SK-N-SH (cell line): Measurements from ENCODE around the gene STARD8.

Source experiments
- EP300 ChIP-seq, 2 experiments: IDR thresholded peaks; 2 replicates each; pipeline versions ENCODE4 v1.4.0 to v1.6.1; 2012; ENCODE audit warnings: borderline replicate concordance in 1 of 2, low read depth in 1 of 2, low read length in 1 of 2
- JUND ChIP-seq: IDR thresholded peaks from 2 replicates; pipeline ENCODE4 v1.4.0; 2012
- MEF2A ChIP-seq: IDR thresholded peaks from 2 replicates; pipeline ENCODE4 v1.4.0; 2012; ENCODE audit warnings: low read depth, borderline replicate concordance
- MXI1 ChIP-seq: IDR thresholded peaks from 2 replicates; pipeline ENCODE4 v1.6.1; 2012; ENCODE audit warnings: mild to moderate bottlenecking, low read depth, low read length, improper control_type of control experiment
- POLR2AphosphoS5 ChIP-seq: IDR thresholded peaks from 2 replicates; pipeline ENCODE4 v1.6.1; 2012; ENCODE audit warnings: low read depth, low read length
- REST ChIP-seq: IDR thresholded peaks from 2 replicates; pipeline ENCODE4 v1.6.1; 2012; ENCODE audit warnings: mild to moderate bottlenecking, low read depth, low read length, moderate library complexity
- RFX5 ChIP-seq: IDR thresholded peaks from 2 replicates; pipeline ENCODE4 v1.6.1; 2012; ENCODE audit warnings: mild to moderate bottlenecking, improper control_type of control experiment, low read length
- SIN3A ChIP-seq: IDR thresholded peaks from 2 replicates; pipeline ENCODE4 v1.6.1; 2012; ENCODE audit warnings: low read depth, mild to moderate bottlenecking, low read length, moderate library complexity, borderline replicate concordance
- SMC3 ChIP-seq: IDR thresholded peaks from 2 replicates; pipeline ENCODE4 v1.6.1; 2012; ENCODE audit warnings: low read depth, low read length, improper control_type of control experiment
- TAF1 ChIP-seq: IDR thresholded peaks from 2 replicates; pipeline ENCODE4 v1.6.1; 2012; ENCODE audit warnings: low read depth, mild to moderate bottlenecking, low read length, moderate library complexity, borderline replicate concordance
- TEAD4 ChIP-seq: IDR thresholded peaks from 2 replicates; pipeline ENCODE4 v1.4.0; 2012; ENCODE audit warnings: mild to moderate bottlenecking, borderline replicate concordance; ENCODE audit not compliant: insufficient read depth
- TF ChIP-seq, protein P1 (sequence below): fragments of 200-600 bp; sonication (generic); IDR thresholded peaks from 2 replicates; pipeline ENCODE4 v1.6.1; 2017; ENCODE audit warnings: antibody characterized with exemption, mild to moderate bottlenecking, moderate library complexity
- TF ChIP-seq, protein P2 (sequence below): IDR thresholded peaks from 2 replicates; pipeline ENCODE4 v1.4.0; 2012; ENCODE audit warnings: low read depth, borderline replicate concordance
- TF ChIP-seq, protein P3 (sequence below): fragments of 150-350 bp; IDR thresholded peaks from 2 replicates; pipeline ENCODE4 v1.6.1; 2017; ENCODE audit warnings: antibody characterized with exemption, low read length, low read depth, borderline replicate concordance

GRCh38 chrX:68650491-68650890, 3.0 kb downstream of the STARD8 start:
- TF ChIP-seq JUND (no peak), MEF2A (no peak), REST (no peak), TAF1 (no peak), MXI1 (no peak), EP300 (IDR thresholded peaks at IDR 0.05; ENCODE audit: borderline replicate concordance in 1 of 2, low read depth in 1 of 2, low read length in 1 of 2) (no peak), POLR2AphosphoS5 (no peak), SMC3 (no peak), RFX5 (no peak), TEAD4 (no peak), SIN3A (no peak)
- TF ChIP-seq, protein P1, sequence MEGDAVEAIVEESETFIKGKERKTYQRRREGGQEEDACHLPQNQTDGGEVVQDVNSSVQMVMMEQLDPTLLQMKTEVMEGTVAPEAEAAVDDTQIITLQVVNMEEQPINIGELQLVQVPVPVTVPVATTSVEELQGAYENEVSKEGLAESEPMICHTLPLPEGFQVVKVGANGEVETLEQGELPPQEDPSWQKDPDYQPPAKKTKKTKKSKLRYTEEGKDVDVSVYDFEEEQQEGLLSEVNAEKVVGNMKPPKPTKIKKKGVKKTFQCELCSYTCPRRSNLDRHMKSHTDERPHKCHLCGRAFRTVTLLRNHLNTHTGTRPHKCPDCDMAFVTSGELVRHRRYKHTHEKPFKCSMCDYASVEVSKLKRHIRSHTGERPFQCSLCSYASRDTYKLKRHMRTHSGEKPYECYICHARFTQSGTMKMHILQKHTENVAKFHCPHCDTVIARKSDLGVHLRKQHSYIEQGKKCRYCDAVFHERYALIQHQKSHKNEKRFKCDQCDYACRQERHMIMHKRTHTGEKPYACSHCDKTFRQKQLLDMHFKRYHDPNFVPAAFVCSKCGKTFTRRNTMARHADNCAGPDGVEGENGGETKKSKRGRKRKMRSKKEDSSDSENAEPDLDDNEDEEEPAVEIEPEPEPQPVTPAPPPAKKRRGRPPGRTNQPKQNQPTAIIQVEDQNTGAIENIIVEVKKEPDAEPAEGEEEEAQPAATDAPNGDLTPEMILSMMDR = no peak
- TF ChIP-seq, protein P2, sequence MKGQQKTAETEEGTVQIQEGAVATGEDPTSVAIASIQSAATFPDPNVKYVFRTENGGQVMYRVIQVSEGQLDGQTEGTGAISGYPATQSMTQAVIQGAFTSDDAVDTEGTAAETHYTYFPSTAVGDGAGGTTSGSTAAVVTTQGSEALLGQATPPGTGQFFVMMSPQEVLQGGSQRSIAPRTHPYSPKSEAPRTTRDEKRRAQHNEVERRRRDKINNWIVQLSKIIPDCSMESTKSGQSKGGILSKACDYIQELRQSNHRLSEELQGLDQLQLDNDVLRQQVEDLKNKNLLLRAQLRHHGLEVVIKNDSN = no peak
- TF ChIP-seq, protein P3, sequence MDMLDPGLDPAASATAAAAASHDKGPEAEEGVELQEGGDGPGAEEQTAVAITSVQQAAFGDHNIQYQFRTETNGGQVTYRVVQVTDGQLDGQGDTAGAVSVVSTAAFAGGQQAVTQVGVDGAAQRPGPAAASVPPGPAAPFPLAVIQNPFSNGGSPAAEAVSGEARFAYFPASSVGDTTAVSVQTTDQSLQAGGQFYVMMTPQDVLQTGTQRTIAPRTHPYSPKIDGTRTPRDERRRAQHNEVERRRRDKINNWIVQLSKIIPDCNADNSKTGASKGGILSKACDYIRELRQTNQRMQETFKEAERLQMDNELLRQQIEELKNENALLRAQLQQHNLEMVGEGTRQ = no peak
